ENCODE results near the gene SLC39A6. TPM values are rescaled to one million over a fixed set of nuclear protein-coding genes. Genes with fewer than 3 reads are reported as not detected.

Gene SLC39A6
- total RNA-seq, 1 donor from 2014 or later = 14.0 TPM

DNA sequence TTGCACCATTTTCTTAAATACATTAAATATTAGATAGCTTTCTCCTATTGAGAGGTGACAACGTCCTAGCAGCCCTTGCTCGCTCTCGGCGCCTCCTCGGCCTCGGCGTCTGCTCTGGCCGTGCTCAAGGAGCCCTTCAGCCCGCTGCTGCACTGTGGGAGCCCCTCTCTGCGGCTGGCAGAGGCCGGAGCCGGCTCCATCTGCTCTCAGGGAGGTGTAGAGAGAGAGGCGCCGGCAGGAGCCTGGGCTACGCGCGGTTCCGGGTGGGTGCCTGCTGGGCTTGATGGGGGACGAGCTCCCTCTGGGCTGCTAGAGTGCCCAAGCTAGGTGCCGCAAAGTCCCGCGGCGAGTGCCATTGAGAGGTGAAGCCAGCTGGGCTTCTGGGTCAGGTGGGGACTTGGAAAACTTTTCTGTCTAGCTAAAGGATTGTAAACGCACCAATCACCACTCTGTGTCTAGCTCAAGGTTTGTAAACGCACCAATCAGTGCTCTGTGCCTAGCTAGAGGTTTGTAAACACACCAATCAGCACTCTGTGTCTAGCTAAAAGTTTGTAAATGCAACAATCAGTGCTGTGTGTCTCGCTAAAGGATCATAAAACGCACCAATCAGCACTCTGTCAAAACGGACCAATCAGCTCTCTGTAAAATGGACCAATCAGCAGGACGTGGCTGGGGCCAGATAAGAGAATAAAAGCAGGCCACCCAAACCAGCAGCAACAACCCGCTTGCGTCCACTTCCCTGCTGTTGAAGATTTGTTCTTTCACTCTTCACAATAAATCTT, 64.9 kb downstream of the SLC39A6 start:
- no peak for DNase-seq (ENCODE audit: low read depth in 2 of 2)

DNA sequence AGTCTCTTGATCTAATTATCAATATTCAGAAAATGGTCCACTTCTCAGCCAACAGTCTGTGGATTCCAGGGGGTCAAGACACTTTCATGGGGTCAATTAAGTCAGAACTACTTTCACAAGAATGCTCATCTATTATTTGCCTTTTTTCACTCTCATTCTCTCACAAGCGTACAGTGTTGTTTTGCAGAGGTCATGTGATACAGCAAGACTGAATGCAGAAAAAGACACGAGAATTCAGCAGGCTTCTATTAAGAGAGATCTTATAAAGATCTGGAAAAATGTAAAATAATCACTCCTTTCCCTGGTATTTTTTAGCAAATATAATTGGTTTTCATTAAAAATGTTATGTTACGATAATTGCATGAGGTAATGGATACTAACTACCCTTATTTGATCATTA, 70.5 kb downstream of the SLC39A6 start:
- DNase-seq (ENCODE audit: low read depth in 2 of 2) = no peak

Other genes with a start within 250 kb of the SLC39A6 start
- 34.4 and 34.5 TPM in 2 replicates for gene RPRD1A, start 61.8 kb downstream of the SLC39A6 start, total RNA-seq
- gene ELP2, start 559 bp upstream of the SLC39A6 start, total RNA-seq = 73.2 and 152 TPM in 2 replicates
- under 0.01 and 0.13 TPM in 2 replicates for gene MOCOS, start 58.2 kb upstream of the SLC39A6 start, total RNA-seq
- gene FHOD3, start 168.4 kb upstream of the SLC39A6 start, total RNA-seq = under 0.01 TPM in 2 replicates

All from dermis microvascular lymphatic vessel endothelial cell (primary cell).